ENCODE results near the gene ATG5.

Gene ATG5

GRCh38 chr6:106149472-106150069, 176.0 kb downstream of the ATG5 start:
- no peak for DNase-seq

- DNase-seq: no peak
Observed at GRCh38 chr6:106147476-106147875, 178.1 kb downstream of the ATG5 start.

GRCh38 chr6:106146852-106147351, 178.7 kb downstream of the ATG5 start:
- DNase-seq: no peak

GRCh38 chr6:106145741-106146227, 179.8 kb downstream of the ATG5 start:
- DNase-seq: no peak

- no peak for DNase-seq
Observed at GRCh38 chr6:106145144-106145543, 180.4 kb downstream of the ATG5 start.

- no peak for DNase-seq
Observed at GRCh38 chr6:106143665-106144064, 181.9 kb downstream of the ATG5 start.

GRCh38 chr6:106142876-106143431, 182.6 kb downstream of the ATG5 start:
- DNase-seq: no peak

GRCh38 chr6:106141441-106142237, 183.9 kb downstream of the ATG5 start:
- DNase-seq: no peak

GRCh38 chr6:106138151-106138550, 187.4 kb downstream of the ATG5 start:
- no peak for DNase-seq

- DNase-seq: no peak
Observed at GRCh38 chr6:106136845-106137244, 188.7 kb downstream of the ATG5 start.

GRCh38 chr6:106135911-106136571, 189.5 kb downstream of the ATG5 start:
- DNase-seq: no peak

GRCh38 chr6:106134906-106135634, 190.5 kb downstream of the ATG5 start:
- no peak for DNase-seq
